ENCODE measurements around the gene SCT.
"Not testable (repeated sequence)": the region's sequence is repeated elsewhere in the genome, so short reads cannot be mapped to it uniquely, and the experiment has no call there.

The SCT gene
- 0 reads per million in 2 donors for total RNA-seq

DNA sequence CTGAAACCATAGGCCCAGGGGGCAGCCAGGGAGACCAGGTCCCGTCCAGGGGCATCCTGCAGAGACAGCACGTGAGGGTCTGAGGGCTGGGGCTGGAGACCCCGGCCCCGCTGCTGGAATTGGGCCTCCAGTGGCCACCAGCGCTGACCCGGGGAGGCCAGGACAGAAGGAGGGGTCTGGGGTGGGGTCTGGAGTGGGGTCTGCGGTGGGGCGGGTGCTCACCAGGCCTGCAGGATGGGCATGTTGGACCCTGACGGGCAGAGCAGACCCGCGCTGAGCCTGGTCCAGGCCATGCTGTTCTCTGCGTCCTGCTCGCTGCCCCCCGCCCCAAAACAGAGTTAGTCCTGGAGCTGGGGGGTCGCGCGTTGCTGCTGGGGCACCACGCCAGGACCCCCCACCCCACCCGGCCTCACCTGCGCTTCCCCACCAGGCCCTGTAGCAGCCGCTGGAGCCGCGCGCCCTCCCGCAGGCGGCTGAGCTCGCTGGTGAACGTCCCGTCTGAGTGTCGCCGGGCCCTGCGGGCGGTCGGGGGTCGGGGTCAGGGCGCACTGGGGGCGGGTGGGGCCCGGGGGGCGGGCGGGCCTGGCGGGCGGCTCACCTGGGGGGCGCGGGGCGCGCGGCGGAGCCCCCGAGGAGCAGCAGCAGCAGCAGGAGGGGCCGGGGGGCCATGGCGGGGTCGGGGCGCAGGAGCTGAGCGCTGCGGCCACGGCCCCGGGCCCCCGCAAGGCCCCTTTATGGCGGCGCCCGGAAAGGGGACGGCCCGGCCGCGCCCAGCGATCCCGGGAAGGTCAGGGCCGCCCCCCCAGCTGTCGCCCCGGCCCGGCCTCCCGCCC is at the start of gene SCT:
TSS of gene SCT (minus strand) at position 707 of the 833 bp plus-strand sequence. CDS start at position 669, 38 bp downstream.
- no peak for DNase-seq

- no peak for DNase-seq
These were observed 47.4 kb upstream of the SCT start for GRCh38 chr11:674406-674805.

DNA sequence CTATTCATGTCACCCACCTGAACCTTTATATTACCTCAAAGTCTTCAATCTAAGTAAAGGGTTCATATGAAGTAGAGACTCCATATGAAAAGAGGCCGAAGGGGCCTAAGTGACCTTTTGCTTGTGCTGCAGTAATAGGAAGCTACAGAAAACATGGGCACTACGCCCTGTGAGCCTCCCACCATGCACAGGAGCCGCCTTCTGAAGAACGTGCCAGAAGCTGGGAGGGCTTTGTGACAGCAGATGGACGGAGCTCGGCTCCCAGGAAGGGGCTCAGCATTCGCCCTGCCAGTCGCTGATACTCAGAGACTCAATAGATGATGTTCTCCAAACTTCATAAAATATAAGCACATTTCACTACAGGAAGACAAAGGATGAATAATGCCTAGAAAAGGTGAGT is 46.9 kb upstream of the SCT start:
- no peak for DNase-seq

- no peak for DNase-seq
These were observed 38.8 kb upstream of the SCT start for GRCh38 chr11:665704-666281.

DNA sequence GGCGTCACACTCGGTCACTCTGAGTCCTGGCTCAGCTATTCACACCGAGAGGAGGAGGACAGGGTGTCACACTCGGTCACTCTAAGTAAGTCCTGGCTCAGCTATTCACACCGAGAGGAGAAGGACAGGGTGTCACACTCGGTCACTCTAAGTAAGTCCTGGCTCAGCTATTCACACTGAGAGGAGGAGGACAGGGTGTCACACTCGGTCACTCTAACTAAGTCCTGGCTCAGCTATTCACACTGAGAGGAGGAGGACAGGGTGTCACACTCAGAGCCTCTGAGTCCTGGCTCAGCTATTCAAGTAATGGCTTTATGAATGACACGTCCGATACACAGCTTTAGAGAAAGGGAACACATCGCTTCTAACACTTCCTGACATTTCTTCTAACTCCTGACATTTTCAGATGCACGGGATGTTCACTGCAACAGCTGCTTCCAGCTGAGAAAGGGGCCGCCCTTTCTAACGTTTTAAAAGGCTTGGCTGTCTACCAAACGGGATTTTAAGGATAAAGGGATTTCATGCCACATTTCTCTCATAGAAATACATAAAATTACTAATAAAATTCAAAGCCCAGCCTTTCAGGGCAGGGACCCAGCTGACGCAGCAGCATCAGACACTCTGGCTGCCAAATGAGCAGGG is 38.2 kb upstream of the SCT start:
- DNase-seq: no peak

- peak in 3 of 5 experiments; percentile 15 to 26 (median 16) for DNase-seq
These were observed 35.8 kb upstream of the SCT start for GRCh38 chr11:662689-663274.

DNA sequence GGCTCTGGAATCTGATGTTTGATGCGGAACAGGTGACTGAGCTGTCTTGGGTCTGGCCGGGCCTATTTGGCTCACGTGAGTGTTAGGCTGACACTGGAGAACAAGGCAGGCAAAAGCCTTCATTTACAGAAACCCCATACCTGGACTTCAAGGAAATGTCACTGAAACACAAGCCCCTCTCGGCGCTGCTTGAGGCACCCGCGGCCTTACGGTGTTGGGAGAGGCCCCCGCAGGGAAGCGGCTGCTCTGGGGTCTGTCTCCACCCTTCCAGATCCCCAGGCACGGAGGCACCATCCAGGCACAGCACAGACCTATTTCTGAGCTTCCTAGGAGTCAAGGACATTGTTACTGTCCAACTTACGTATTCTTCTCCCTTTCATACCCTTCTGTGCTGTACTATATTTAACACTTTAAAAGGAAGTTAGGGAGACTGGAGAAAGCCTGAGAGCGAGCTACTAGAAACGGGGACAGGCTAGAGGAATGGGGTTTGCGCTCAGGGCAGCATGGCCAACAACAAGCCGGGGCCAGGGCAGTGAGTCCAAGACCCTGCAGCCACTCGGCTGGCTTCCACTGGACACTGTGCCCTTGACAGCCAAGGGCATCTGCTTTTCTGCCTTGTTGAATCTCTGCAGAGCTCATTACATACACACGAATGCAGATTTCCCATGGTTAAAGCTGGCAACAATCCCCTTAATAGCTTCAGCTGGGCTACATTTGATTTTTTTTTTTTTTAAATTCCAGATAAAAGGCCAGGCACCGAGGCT is 33.9 kb upstream of the SCT start:
- no peak for DNase-seq

DNA sequence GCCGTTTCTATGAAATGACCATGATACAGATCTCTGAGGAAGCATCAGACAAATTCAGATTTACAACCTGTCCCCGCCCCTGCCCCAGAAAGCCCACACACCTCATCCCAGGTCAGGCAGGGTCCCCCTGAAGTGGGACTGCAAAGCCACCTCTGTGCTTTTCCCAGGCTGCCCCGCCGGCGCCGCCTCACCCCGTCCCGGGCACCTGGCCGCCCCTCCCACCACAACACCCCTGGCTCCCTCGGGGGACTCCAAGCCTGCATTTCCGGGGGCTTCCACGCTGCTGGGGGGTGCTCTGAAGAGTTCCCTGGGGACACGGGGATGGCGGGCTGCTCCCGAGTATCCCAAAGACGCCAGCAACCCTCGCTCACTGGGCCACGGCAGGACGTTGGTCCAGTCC is 33.3 kb upstream of the SCT start:
- no peak for DNase-seq

GRCh38 chr11:659532-660085 is 32.6 kb upstream of the SCT start:
- no peak for DNase-seq

GRCh38 chr11:657691-658126 is 30.7 kb upstream of the SCT start:
- DNase-seq: no peak

GRCh38 chr11:656866-657265 is 29.9 kb upstream of the SCT start:
- no peak for DNase-seq

GRCh38 chr11:656426-656825 is 29.4 kb upstream of the SCT start:
- no peak for DNase-seq

DNA sequence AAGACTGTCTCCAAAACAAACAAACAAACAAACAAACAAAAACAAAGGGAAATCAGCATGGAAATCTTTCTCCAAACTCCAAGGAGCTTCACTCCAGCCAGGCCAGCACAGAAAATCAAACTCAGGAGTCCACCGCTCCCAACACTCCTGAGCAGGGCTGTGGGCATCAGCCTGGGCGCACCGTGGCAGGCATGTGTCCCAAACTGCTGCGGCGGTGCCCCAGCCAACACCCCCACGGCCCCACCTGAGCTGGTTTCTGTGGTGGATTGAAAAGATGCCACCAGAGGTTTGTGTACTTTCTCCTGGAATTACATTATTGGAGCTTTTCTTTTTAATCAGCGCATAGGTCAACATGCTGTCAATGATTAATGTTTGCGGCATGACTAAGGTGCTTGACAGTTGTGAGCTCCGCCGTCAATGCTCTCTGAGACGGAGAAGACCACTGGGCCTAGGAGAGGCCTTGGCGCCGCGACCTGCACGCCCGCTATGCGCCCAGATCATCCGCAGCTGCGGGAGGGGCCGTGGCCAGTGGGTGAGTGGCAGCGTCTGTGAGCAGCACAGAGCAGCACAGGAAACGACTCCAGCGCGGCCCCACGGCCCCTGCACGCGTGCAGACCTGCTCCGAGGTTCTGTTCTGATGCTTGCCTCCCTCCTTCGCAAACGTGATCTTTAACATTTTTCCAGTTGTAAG is 28.2 kb upstream of the SCT start:
- no peak for DNase-seq

GRCh38 chr11:654444-654843 is 27.5 kb upstream of the SCT start:
- DNase-seq: not testable (repeated sequence)

- DNase-seq: no peak
These were observed 26.9 kb upstream of the SCT start for GRCh38 chr11:653837-654236.

DNA sequence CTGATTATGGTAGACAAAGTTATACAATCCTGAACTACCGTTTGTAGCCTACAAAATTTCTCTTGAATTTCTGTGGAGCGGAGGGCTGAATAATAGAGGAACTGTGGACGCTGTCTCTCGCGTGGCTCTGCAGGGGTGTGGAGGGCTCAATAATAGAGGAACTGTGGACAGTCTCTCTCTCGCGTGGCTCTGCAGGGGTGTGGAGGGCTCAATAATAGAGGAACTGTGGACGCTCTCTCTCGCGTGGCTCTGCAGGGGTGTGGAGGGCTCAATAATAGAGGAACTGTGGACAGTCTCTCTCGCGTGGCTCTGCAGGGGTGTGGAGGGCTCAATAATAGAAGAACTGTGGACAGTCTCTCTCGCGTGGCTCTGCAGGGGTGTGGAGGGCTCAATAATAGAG is 26.2 kb upstream of the SCT start:
- not testable (repeated sequence) for DNase-seq

- DNase-seq: no peak
These were observed 23.5 kb upstream of the SCT start for GRCh38 chr11:650482-650881.

- DNase-seq: not testable (repeated sequence)
These were observed 20.7 kb upstream of the SCT start for GRCh38 chr11:647672-648158.

DNA sequence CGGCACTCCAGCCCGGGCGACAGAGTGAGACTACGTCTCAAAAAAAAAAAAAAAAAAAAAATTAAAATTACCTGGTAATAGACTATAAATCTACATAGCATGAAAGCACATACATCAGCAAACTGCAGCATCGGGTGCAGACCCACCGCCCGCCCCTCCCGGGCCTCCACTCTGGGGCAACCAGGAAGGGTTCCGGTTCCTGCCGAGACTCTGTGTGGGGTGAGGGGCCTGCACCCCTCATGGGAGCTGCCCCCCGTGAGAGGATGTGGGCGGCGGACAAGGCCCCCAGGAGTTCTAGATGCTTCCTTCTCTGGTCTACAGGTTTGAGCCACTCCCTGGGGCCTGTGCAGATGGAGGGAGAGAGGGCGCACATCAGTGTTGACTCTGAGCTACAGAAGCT is 19.2 kb upstream of the SCT start:
- DNase-seq: no peak

GRCh38 chr11:645536-645935 is 18.6 kb upstream of the SCT start:
- no peak for DNase-seq

All from T-helper 2 cell (primary cell).